Amygdala (tissue), 56 donors: ENCODE measurements around the gene PSD4.

Source experiments
- DNase-seq, 56 donors: peaks; one replicate each; lab custom pipeline; 2025; lab: John Stamatoyannopoulos, UW

PSD4 gene

DNA sequence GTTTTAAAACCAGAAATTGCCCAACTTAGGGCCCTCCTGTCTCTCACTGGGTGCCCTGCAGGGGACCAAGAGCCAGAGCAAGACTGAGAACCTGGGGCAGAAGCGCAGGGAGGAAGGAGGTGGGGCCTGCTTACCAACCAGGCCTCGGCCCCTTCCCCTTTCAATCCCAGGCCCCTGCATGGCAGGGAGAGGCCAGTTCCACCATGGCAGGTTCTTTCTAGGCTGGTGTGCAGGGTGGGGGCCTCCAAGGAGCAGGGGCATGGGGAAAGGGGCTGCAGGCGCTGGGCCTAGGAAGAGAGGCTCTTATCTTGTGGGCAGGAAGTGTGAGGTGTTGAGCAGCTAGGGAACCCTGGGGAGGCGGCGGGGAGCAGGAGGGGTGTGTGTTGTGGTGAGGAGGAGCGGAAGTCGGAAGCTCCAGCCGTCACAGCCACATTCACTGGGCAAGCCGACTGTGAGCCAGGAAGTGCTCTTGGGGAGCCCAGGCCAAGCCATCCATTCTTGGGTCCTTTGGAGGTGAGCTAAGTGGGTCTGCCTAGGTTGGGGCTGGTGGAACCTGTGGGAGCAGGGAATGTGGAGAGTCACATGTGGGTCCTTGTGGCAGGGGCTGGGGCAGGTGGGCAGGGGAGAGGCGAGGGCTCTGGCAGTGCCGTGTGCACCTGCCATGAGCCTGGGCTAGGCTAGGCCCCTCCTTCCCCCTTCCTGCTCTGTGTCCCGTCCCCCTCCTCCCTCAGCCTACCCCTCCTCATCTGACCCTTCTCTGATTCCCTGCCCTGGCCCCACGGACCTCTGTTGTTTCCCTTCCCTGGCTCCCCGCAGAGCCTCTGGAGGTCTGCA, at the start of gene PSD4:
Gene PSD4, plus strand, starts transcription at position 430 of the 834 bp plus-strand sequence. CDS start 8,486 bp downstream, outside the sequence.
- peak in 10 of 56 donors; percentile 10 to 34 (median 20) for DNase-seq

DNA sequence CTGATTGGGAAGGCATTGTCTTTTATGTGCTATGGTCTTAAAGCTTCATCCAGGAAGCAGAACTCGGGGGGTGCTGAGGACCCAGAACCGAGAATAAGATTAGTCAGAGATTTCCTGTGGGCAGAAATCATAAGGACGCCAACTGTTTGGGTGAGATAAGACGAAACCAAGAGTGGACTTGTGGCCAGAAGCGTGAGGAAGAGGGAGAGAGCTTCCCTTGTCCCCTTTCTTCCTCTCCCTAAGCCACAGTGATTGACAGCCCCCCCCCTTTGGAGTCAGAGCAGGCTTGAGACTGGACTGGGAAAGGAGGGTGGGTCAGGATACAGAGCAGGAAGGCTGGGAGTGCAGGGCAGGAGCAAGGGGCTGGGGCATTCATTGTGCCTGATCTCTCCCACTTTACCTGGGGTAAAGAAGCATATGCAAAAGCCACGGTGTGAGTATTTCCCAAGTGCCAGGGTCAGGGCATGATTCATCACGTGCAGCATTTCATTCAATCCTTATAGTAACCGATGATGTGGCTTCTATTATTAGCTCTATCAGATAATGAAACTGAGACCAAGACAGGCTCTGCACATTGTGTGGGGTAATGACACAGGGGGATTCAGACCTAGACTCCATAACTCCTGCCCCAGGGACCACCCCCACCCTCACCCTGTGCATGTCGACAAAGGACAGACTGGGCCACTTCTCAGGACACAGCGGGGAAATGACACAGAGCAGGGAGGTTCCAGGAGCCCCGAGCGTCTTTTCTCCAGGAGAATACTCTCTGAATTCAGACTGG, 49.4 kb upstream of the PSD4 start:
- DNase-seq, result no peak

GRCh38 chr2:113124984-113125855, 48.6 kb upstream of the PSD4 start:
- no peak for DNase-seq

GRCh38 chr2:113126845-113127645, 46.7 kb upstream of the PSD4 start, which contains the start of gene IL1RN:
IL1RN (plus strand) TSS chr2:113127598; CDS start chr2:113127625, 27 bp downstream.
- peak in 2 of 56 donors; percentile 13 to 15 for DNase-seq

DNA sequence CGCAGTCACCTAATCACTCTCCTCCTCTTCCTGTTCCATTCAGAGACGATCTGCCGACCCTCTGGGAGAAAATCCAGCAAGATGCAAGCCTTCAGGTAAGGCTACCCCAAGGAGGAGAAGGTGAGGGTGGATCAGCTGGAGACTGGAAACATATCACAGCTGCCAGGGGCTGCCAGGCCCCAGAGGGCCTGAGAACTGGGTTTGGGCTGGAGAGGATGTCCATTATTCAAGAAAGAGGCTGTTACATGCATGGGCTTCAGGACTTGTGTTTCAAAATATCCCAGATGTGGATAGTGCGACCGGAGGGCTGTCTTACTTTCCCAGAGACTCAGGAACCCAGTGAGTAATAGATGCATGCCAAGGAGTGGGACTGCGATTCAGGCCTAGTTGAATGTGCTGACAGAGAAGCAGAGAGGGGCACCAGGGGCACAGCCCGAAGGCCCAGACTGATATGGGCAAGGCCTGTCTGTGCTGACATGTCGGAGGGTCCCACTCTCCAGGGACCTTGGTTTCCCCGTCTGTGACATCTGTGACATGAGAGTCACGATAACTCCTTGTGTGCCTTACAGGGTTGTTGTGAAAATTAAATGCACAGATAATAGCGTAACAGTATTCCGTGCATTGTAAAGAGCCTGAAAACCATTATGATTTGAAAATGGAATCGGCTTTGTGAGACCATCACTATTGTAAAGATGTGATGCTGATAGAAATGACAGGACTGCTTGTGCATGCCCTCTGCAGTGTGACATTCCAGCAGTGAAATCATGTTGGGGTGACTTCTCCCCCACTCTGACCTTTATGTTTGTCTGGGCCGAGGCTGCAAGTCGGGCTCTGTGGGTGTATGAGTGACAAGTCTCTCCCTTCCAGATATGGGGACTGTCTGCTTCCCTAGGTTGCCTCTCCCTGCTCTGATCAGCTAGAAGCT, 45.9 kb upstream of the PSD4 start:
- DNase-seq, result no peak

DNA sequence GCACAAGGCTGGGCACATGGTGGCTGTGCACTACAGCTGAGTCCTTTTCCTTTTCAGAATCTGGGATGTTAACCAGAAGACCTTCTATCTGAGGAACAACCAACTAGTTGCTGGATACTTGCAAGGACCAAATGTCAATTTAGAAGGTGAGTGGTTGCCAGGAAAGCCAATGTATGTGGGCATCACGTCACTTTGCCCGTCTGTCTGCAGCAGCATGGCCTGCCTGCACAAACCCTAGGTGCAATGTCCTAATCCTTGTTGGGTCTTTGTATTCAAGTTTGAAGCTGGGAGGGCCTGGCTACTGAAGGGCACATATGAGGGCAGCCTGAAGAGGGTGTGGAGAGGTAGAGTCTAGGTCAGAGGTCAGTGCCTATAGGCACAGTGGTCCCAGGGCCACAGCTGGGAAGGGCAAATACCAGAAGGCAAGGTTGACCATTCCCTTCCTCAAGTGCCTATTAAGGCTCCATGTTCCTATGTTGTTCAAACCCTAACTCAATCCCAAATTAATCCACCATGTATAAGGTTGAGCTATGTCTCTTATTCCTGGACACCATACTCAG, 44.2 kb upstream of the PSD4 start:
- no peak for DNase-seq

GRCh38 chr2:113131352-113132185, 42.2 kb upstream of the PSD4 start:
- no peak for DNase-seq

- DNase-seq, result no peak
Measured at GRCh38 chr2:113132414-113133021, 41.3 kb upstream of the PSD4 start.

DNA sequence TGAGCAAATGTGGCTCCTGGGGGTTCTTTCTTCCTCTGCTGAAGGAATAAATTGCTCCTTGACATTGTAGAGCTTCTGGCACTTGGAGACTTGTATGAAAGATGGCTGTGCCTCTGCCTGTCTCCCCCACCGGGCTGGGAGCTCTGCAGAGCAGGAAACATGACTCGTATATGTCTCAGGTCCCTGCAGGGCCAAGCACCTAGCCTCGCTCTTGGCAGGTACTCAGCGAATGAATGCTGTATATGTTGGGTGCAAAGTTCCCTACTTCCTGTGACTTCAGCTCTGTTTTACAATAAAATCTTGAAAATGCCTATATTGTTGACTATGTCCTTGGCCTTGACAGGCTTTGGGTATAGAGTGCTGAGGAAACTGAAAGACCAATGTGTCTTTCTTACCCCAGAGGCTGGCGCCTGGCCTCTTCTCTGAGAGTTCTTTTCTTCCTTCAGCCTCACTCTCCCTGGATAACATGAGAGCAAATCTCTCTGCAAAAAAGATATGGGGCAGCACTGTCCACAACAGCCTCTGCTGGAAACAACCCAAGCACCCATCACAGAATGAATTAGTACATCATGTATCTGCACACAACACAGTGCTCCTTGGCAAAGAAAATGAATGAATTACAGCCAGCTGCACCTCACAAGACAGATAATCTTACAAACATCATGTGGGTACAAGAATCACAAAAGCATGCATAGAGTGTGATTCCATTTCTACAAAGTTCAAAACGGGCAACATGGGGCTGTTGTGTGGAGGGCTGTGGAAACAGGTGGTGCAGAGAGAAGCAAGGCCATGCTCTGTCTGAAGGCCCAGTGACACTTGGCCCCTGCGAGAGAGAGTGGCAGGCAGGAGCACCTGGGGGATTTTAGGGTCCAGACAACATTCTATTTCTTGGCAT, 39.8 kb upstream of the PSD4 start:
- no peak for DNase-seq

- DNase-seq, result no peak
Measured at GRCh38 chr2:113134717-113135116, 39.1 kb upstream of the PSD4 start.

DNA sequence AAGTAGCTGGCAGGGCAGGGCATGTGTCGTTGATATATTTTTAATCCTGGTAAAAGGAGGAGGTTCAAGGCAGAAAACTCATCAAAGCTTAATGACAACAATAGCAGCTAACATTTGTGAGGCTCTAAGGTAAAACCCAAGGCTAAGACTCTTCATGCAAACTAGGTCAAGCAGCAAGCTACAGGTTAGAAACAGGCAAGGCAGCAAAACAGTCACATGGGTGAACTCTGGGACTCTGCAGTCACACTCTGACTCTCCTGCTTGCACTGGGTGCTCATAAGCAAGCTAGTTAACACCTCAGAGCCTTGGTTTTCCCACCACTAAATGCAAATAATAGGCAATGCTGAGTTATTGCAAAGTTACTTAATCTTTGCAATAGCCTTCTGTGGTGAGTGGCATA, 38.5 kb upstream of the PSD4 start:
- DNase-seq, result no peak

- DNase-seq, result peak in 5 of 56 donors; percentile 8 to 59 (median 19)
Measured at GRCh38 chr2:113136828-113137775, 36.7 kb upstream of the PSD4 start.

GRCh38 chr2:113137827-113138226, 35.9 kb upstream of the PSD4 start:
- no peak for DNase-seq
